SK-N-SH (cell line): ENCODE results near the gene FZR1. TPM values are rescaled to one million over a fixed set of nuclear protein-coding genes. Genes with fewer than 3 reads are reported as not detected.
"Not testable (repeated sequence)": the region's sequence is repeated elsewhere in the genome, so short reads cannot be mapped to it uniquely, and the experiment has no call there.

ENCODE experiments used
- CTCF ChIA-PET: fragments of 300-600, 350-600 bp; formaldehyde crosslinking; extraction: SDS; loops from one replicate; lab custom pipeline; 2021; lab: Yijun Ruan, JAX
- POLR2A ChIA-PET: fragments of 350-600 bp; sonication (Branson Sonifier 250); formaldehyde crosslinking; extraction: SDS; loops from one replicate; lab custom pipeline; 2020; ENCODE audit warnings: antibody characterized with exemption, inconsistent platforms; lab: Yijun Ruan, JAX
- DNase-seq: peaks from one replicate; pipeline ENCODE4 v3.0.0; 2012
- H2AFZ ChIP-seq: fragments of 200-600 bp; sonication (generic); 2 replicates; pipeline ENCODE4 v1.8.1; 2016; ENCODE audit warnings: antibody characterized with exemption, mild to moderate bottlenecking, low read depth
- H3F3A ChIP-seq: fragments of 200-600 bp; sonication (generic); replicated peaks from 2 replicates; pipeline ENCODE3; 2016; ENCODE audit warnings: antibody characterized with exemption, mild to moderate bottlenecking; ENCODE audit not compliant: insufficient read depth
- H3K27ac ChIP-seq, 2 experiments: fragments of 200-500 bp in 1 of 2; fragments of 200-600 bp in 1 of 2; sonication (Bioruptor generic) in 1 of 2; sonication (generic), shearing (Covaris generic) in 1 of 2; 2 replicates each; pipeline versions ENCODE4 v1.5.1 to v1.6.1; 2014 to 2016; ENCODE audit warnings: low read depth in 2 of 2, inconsistent platforms in 1 of 2, low read length in 1 of 2, mild to moderate bottlenecking in 1 of 2, mixed read lengths in 1 of 2
- H3K27me3 ChIP-seq: fragments of 200-600 bp; sonication (generic), shearing (Covaris generic); 2 replicates; pipeline ENCODE4 v1.6.1; 2016; ENCODE audit warnings: mixed run types; ENCODE audit not compliant: insufficient read depth
- H3K36me3 ChIP-seq, 2 experiments: fragments of 200-500 bp in 1 of 2; fragments of 200-600 bp in 1 of 2; sonication (Bioruptor generic) in 1 of 2; sonication (generic) in 1 of 2; replicated peaks in 1 of 2; 2 replicates each; pipeline versions ENCODE3 to v1.5.1; 2014 to 2016; ENCODE audit warnings: low read length in 1 of 2, mild to moderate bottlenecking in 1 of 2; ENCODE audit not compliant: insufficient read depth in 2 of 2, control insufficient read depth in 1 of 2
- H3K4me1 ChIP-seq, 2 experiments: fragments of 200-500 bp in 1 of 2; fragments of 200-600 bp in 1 of 2; sonication (Bioruptor generic) in 1 of 2; sonication (generic), shearing (Covaris generic) in 1 of 2; 2 replicates each; pipeline versions ENCODE4 v1.5.1 to v1.6.1; 2014 to 2016; ENCODE audit warnings: low read depth in 1 of 2, low read length in 1 of 2, mixed run types in 1 of 2; ENCODE audit not compliant: insufficient read depth in 2 of 2, control insufficient read depth in 1 of 2
- H3K4me2 ChIP-seq: fragments of 200-600 bp; sonication (generic), shearing (Covaris generic); 2 replicates; pipeline ENCODE4 v1.6.1; 2017; ENCODE audit warnings: mixed run types
- H3K4me3 ChIP-seq, 2 experiments: fragments of 200-500 bp in 1 of 2; fragments of 200-600 bp in 1 of 2; sonication (Bioruptor generic) in 1 of 2; sonication (generic), shearing (Covaris generic) in 1 of 2; 2 replicates each; pipeline versions ENCODE4 v1.5.1 to v1.8.1; 2014 to 2016; ENCODE audit warnings: low read depth in 2 of 2, inconsistent platforms in 1 of 2, low read length in 1 of 2, mild to moderate bottlenecking in 1 of 2, mixed read lengths in 1 of 2, moderate library complexity in 1 of 2
- H3K79me2 ChIP-seq: fragments of 200-600 bp; sonication (generic); 2 replicates; pipeline ENCODE4 v1.8.1; 2017; ENCODE audit warnings: mild to moderate bottlenecking; ENCODE audit not compliant: insufficient read depth
- H3K9ac ChIP-seq: fragments of 200-600 bp; sonication (generic); 2 replicates; pipeline ENCODE4 v1.6.1; 2017; ENCODE audit warnings: mixed run types
- H3K9me2 ChIP-seq: fragments of 200-600 bp; sonication (generic); 2 replicates; pipeline ENCODE4 v1.6.1; 2017; ENCODE audit warnings: mixed run types
- H3K9me3 ChIP-seq: fragments of 200-600 bp; sonication (generic); 2 replicates; pipeline ENCODE4 v1.6.1; 2017; ENCODE audit warnings: mixed run types, mild to moderate bottlenecking, moderate library complexity
- H4K20me1 ChIP-seq: fragments of 200-600 bp; sonication (generic); 2 replicates; pipeline ENCODE4 v1.6.1; 2017; ENCODE audit warnings: mild to moderate bottlenecking, mixed run types; ENCODE audit not compliant: insufficient read depth
- ELF1 ChIP-seq: IDR thresholded peaks from 2 replicates; pipeline ENCODE4 v1.4.0; 2012
- EZH2phosphoT487 ChIP-seq: fragments of 200-600 bp; sonication (generic); IDR thresholded peaks from 2 replicates; pipeline ENCODE4 v1.6.1; 2017; ENCODE audit warnings: low read depth, mixed run types, mild to moderate bottlenecking, antibody characterized with exemption, moderate library complexity, borderline replicate concordance
- FOSL2 ChIP-seq: IDR thresholded peaks from 2 replicates; pipeline ENCODE4 v1.4.0; 2012; ENCODE audit warnings: low read depth, mild to moderate bottlenecking, moderate library complexity, borderline replicate concordance
- FOXJ3 ChIP-seq: sonication (generic); formaldehyde crosslinking; IDR thresholded peaks from 2 replicates; pipeline ENCODE4 v1.5.1; 2020; ENCODE audit warnings: mild to moderate bottlenecking, missing genetic modification reagents
- MEF2A ChIP-seq: IDR thresholded peaks from 2 replicates; pipeline ENCODE4 v1.4.0; 2012; ENCODE audit warnings: low read depth, borderline replicate concordance
- NFIC ChIP-seq: IDR thresholded peaks from 2 replicates; pipeline ENCODE4 v1.4.0; 2012; ENCODE audit warnings: borderline replicate concordance
- NRF1 ChIP-seq: IDR thresholded peaks from 2 replicates; pipeline ENCODE4 v1.6.1; 2012; ENCODE audit warnings: low read depth, mild to moderate bottlenecking, low read length
- POLR2AphosphoS5 ChIP-seq: IDR thresholded peaks from 2 replicates; pipeline ENCODE4 v1.6.1; 2012; ENCODE audit warnings: low read depth, low read length
- RAD21 ChIP-seq: IDR thresholded peaks from 2 replicates; pipeline ENCODE4 v1.6.1; 2012; ENCODE audit warnings: mild to moderate bottlenecking, low read length
- RCOR1 ChIP-seq: fragments of 150-350 bp; IDR thresholded peaks from 2 replicates; pipeline ENCODE4 v1.6.1; 2017; ENCODE audit warnings: antibody characterized with exemption, low read length
- RFX5 ChIP-seq: IDR thresholded peaks from 2 replicates; pipeline ENCODE4 v1.6.1; 2012; ENCODE audit warnings: mild to moderate bottlenecking, improper control_type of control experiment, low read length
- SMC3 ChIP-seq: IDR thresholded peaks from 2 replicates; pipeline ENCODE4 v1.6.1; 2012; ENCODE audit warnings: low read depth, low read length, improper control_type of control experiment
- TAF1 ChIP-seq: IDR thresholded peaks from 2 replicates; pipeline ENCODE4 v1.6.1; 2012; ENCODE audit warnings: low read depth, mild to moderate bottlenecking, low read length, moderate library complexity, borderline replicate concordance
- TCF12 ChIP-seq: IDR thresholded peaks from 2 replicates; pipeline ENCODE4 v1.4.0; 2012
- WGBS: methylation state at CpG from one replicate; pipeline ENCODE4 v1.1.6; 2017; ENCODE audit warnings: low lambda C conversion rate; 5-methylcytosine and 5-hydroxymethylcytosine counted together
- polyA plus RNA-seq, 3 experiments: library from polyadenylated mRNA; depleted of rRNA; stranded (reverse); fragments of >200 nt; gene quantifications; 2 replicates each; pipeline ENCODE4 v1.2.3, GENCODE V29; 2012
- TF ChIP-seq, protein P1 (sequence below): IDR thresholded peaks from 2 replicates; pipeline ENCODE4 v1.4.0; 2012; ENCODE audit warnings: low read depth, borderline replicate concordance

Gene FZR1
- polyA plus RNA-seq, 1 of the 3 experiments (the other 2 are of a cell fraction) = 36.3 TPM

DNA sequence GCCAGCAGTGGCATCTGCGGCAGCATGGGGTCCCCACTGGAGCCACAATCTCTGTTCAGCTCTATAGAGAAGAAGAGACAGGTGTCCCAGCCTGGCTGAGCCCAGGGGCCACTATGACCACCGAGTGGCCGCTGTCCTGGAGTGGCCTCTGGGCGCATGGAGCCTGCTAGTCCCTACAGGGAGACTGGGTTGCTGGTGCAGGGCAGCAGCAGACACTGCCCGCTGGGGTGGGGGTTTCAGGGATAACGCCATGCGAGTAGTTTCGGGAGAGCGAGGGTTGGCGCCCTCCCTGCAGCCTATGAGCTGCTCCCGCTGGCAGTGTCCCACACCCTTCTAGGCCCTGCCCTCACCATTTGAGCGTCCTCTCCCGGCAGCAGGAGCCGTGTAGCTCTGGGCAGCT lies 22.0 kb downstream of the FZR1 start:
- CTCF ChIA-PET = interaction anchor here (0.7 to 1.2 kb wide), 4 partner anchors 11 to 178 kb away, joined by 3 to 4 read pairs (median 3); no protein-coding TSS in a partner anchor
- H3K79me2 ChIP-seq = peaks cover 11% of the 10 kb centered on the region; the same call in 1 of the 2 replicates
- POLR2A ChIA-PET = no interaction called here
- H3K4me1 ChIP-seq = no peaks in the 10 kb centered on the region
- no peak for TF ChIP-seq NFIC
- no peak for TF ChIP-seq ELF1
- TF ChIP-seq EZH2phosphoT487 = no peak
- no peak for TF ChIP-seq SMC3
- TF ChIP-seq FOXJ3 (CRISPR knock-in tag) = no peak
- H4K20me1 ChIP-seq = peaks cover 13% of the 10 kb centered on the region; the same call in 1 of the 2 replicates
- H3K9me2 ChIP-seq = no peaks in the 10 kb centered on the region
- H3F3A ChIP-seq = no peaks in the 10 kb centered on the region
- no peak overlapping the region for H2AFZ ChIP-seq
- no peak overlapping the region for H3K4me2 ChIP-seq
- 97% methylated on average over 13 of the region's 14 CpGs for WGBS
- H3K9ac ChIP-seq = no peak overlapping the region
- no peak for DNase-seq
- H3K36me3 ChIP-seq = peaks cover 8 to 48% of the 10 kb centered on the region in 2 experiments
- no peaks in the 10 kb centered on the region for H3K9me3 ChIP-seq
- no peak overlapping the region for H3K27ac ChIP-seq
- H3K27me3 ChIP-seq = no peaks in the 10 kb centered on the region
- H3K4me3 ChIP-seq = no peak overlapping the region

DNA sequence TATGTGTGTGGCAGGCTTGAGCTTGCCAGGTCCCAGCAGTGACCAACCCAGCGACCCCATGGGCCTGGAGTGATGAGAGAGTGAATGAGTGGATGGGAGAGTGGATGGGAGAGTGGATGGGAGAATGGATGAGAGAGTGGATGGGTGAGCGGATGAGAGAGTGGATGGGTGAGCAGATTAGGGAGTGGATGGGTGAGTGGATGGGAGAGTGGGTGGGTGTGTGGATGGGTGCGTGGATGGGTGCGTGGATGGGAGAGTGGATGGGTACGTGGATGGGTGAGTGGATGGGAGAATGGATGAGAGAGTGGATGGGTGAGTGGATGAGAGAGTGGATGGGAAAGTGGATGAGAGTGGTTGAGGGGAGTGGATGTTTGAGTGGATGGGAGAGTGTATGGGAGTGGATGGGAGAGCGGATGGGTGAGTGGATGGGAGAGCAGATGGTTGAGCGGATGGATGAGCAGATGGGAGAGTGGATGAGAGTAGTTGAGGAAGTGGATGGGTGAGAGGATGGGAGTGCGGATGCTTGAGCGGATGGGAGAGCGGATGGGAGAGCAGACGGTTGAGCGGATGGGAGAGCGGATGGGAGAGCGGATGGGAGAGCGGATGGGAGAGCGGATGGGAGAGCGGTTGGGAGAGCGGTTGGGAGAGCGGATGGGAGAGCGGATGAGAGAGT lies 22.6 kb downstream of the FZR1 start:
- H3K27ac ChIP-seq = no peak overlapping the region
- no peaks in the 10 kb centered on the region for H3K27me3 ChIP-seq
- peaks cover 6% of the 10 kb centered on the region; the same call in 1 of the 2 replicates for H3K79me2 ChIP-seq
- H3K9me3 ChIP-seq = no peaks in the 10 kb centered on the region
- H4K20me1 ChIP-seq = peaks cover 7% of the 10 kb centered on the region; the same call in 1 of the 2 replicates
- H3K4me2 ChIP-seq = no peak overlapping the region
- ChIA-PET CTCF (interaction anchor here (0.7 to 1.2 kb wide), 3 partner anchors 12 to 17 kb away, joined by 3 to 4 read pairs (median 3); no protein-coding TSS in a partner anchor), POLR2A (no interaction called here)
- no peak overlapping the region for H3K9ac ChIP-seq
- no peak overlapping the region for H2AFZ ChIP-seq
- TF ChIP-seq NRF1 (no peak), RFX5 (no peak), RAD21 (no peak), NFIC (no peak), MEF2A (no peak), TAF1 (no peak), FOSL2 (no peak), POLR2AphosphoS5 (no peak), RCOR1 (no peak), TCF12 (no peak)
- TF ChIP-seq, protein P1, sequence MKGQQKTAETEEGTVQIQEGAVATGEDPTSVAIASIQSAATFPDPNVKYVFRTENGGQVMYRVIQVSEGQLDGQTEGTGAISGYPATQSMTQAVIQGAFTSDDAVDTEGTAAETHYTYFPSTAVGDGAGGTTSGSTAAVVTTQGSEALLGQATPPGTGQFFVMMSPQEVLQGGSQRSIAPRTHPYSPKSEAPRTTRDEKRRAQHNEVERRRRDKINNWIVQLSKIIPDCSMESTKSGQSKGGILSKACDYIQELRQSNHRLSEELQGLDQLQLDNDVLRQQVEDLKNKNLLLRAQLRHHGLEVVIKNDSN = no peak
- no peak for DNase-seq
- H3K4me1 ChIP-seq = no peaks in the 10 kb centered on the region
- H3F3A ChIP-seq = no peaks in the 10 kb centered on the region
- H3K36me3 ChIP-seq = peaks cover 4 to 48% of the 10 kb centered on the region in 2 experiments
- WGBS = 98% methylated on average over 20 of the region's 20 CpGs
- H3K4me3 ChIP-seq = no peak overlapping the region
- H3K9me2 ChIP-seq = no peaks in the 10 kb centered on the region

DNA sequence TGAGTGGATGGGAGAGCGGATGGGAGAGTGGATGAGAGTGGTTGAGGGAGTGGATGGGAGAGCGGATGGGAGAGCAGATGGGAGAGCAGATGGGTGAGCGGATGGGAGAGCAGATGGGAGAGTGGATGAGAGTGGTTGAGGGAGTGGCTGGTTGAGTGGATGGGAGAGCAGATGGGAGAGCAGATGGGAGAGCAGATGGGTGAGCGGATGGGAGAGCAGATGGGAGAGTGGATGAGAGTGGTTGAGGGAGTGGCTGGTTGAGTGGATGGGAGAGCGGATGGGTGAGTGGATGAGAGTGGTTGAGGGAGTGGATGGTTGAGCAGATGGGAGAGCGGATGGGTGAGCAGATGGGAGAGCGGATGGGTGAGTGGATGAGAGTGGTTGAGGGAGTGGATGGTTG lies 23.2 kb downstream of the FZR1 start:
- H3F3A ChIP-seq, H3K27ac ChIP-seq, DNase-seq, H2AFZ ChIP-seq, H3K9me2 ChIP-seq, H3K9ac ChIP-seq, H3K4me2 ChIP-seq, POLR2A ChIA-PET, H4K20me1 ChIP-seq, CTCF ChIA-PET, H3K79me2 ChIP-seq, H3K9me3 ChIP-seq, H3K27me3 ChIP-seq, H3K4me3 ChIP-seq, H3K4me1 ChIP-seq: not testable (repeated sequence)
- peaks cover 4 to 45% of the 10 kb centered on the region in 2 experiments for H3K36me3 ChIP-seq
- WGBS = over 99% methylated on average over 7 of the region's 7 CpGs
